Stimulated activated CD8-positive, alpha-beta memory T cell treated with anti-CD3 and anti-CD28 coated beads, Interleukin-4, amount 100 ng/mL, for 4 hours (primary cell): ENCODE measurements around the gene APBB2.

Experiments used
- DNase-seq, 2 donors: peaks; one replicate each; pipeline ENCODE4 v3.0.0-alpha.2; 2020; ENCODE audit warnings: low read depth in 2 of 2, low spot score in 1 of 2

APBB2 gene

GRCh38 chr4:40990236-40990898 lies 224.0 kb downstream of the APBB2 start:
- no peak for DNase-seq

GRCh38 chr4:40987151-40987550 lies 227.2 kb downstream of the APBB2 start:
- no peak for DNase-seq

- DNase-seq = no peak
These were observed 228.0 kb downstream of the APBB2 start for GRCh38 chr4:40986375-40986774.

- no peak for DNase-seq
These were observed 230.3 kb downstream of the APBB2 start for GRCh38 chr4:40984051-40984450.

- no peak for DNase-seq
These were observed 233.9 kb downstream of the APBB2 start for GRCh38 chr4:40980318-40980883.

GRCh38 chr4:40978548-40978947 lies 235.8 kb downstream of the APBB2 start:
- DNase-seq = no peak

- no peak for DNase-seq
These were observed 238.0 kb downstream of the APBB2 start for GRCh38 chr4:40976343-40976742.

- no peak for DNase-seq
These were observed 241.6 kb downstream of the APBB2 start for GRCh38 chr4:40972722-40973121.

- DNase-seq = no peak
These were observed 243.0 kb downstream of the APBB2 start for GRCh38 chr4:40971338-40971737.

- DNase-seq = no peak
These were observed 244.8 kb downstream of the APBB2 start for GRCh38 chr4:40969501-40969900.

- no peak for DNase-seq
These were observed 246.8 kb downstream of the APBB2 start for GRCh38 chr4:40967550-40967949.

GRCh38 chr4:40966091-40966490 lies 248.3 kb downstream of the APBB2 start:
- no peak for DNase-seq

- DNase-seq = no peak
These were observed 250.4 kb downstream of the APBB2 start for GRCh38 chr4:40963897-40964478.

- DNase-seq = no peak
These were observed 251.7 kb downstream of the APBB2 start for GRCh38 chr4:40962551-40963180.

GRCh38 chr4:40960941-40961340 lies 253.4 kb downstream of the APBB2 start:
- no peak for DNase-seq

- DNase-seq = no peak
These were observed 257.1 kb downstream of the APBB2 start for GRCh38 chr4:40957281-40957680.

- DNase-seq = no peak
These were observed 257.6 kb downstream of the APBB2 start for GRCh38 chr4:40956721-40957255.

- DNase-seq = no peak
These were observed 260.2 kb downstream of the APBB2 start for GRCh38 chr4:40954088-40954668.

GRCh38 chr4:40953283-40954087 lies 260.9 kb downstream of the APBB2 start:
- DNase-seq = no peak

GRCh38 chr4:40952672-40953071 lies 261.7 kb downstream of the APBB2 start:
- DNase-seq = no peak

- DNase-seq = no peak
These were observed 262.1 kb downstream of the APBB2 start for GRCh38 chr4:40952217-40952616.
